Stimulated activated CD8-positive, alpha-beta memory T cell treated with anti-CD3 and anti-CD28 coated beads, Interleukin-7, amount 100 ng/mL, for 4 hours (primary cell): ENCODE data around the gene UGT1A10.
"Not testable (repeated sequence)": the region's sequence is repeated elsewhere in the genome, so short reads cannot be mapped to it uniquely, and the experiment has no call there.

Source experiments
- DNase-seq, 2 donors: peaks; one replicate each; pipeline ENCODE4 v3.0.0-alpha.2; 2020; ENCODE audit warnings: low read depth in 2 of 2

Gene UGT1A10

DNA sequence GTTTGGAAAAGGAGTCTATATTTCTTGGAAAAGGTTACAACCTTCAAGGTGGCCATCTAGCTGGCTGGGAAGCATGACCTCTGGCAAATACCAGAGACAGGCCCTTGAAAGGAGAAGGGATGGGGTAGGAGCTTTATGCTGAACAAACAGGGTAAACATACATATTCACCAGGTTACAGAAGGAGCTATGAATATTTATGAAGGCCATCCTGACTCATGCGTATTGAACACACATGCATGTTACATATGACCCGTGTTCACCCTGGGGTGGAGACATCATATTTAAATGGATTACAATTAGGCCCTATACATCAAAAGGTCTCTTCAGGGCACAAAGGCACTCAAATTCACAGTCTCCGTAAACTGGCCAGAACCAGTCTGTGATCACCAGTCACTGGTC, 19.7 kb downstream of the UGT1A10 start:
- not testable (repeated sequence) for DNase-seq

DNA sequence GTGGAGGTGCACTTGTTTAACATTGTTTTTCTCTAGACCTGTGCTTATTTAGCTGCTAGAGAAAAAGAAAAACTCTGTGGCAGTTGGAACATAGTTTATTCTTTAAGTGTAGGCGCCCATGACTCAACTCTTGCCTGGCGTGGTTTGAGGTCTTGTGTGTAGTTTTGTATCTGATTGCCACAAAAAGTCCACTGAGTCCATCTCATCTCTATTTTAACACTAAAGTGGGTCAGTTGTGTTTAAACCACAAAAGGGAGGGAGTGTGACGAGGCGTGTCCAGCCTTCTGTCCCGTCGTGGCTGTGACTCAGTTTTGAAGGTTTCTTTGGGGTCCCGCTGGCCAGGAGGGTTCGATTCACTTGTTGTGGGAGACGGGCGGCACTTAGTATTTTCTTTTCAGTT, 20.2 kb downstream of the UGT1A10 start:
- DNase-seq, result no peak

DNA sequence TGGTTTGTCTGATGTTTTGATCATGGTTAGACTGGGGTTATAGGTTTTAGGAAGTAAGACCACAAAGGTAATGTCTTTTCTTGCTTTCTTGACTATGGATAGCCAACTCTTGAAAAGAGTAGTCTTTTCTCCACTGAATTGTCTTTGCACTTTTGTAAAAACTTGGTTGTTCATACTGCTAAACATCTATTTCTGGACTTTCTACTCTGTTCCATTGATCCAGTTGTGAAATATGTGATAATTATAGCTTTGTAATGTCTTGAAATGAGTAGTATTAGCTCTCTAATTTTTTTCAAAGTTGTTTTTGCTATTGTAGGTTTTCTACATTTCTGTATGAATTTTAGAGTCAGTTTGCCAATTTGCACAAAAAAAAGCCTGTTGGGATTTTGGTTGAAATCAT, 22.4 kb downstream of the UGT1A10 start:
- no peak for DNase-seq

DNA sequence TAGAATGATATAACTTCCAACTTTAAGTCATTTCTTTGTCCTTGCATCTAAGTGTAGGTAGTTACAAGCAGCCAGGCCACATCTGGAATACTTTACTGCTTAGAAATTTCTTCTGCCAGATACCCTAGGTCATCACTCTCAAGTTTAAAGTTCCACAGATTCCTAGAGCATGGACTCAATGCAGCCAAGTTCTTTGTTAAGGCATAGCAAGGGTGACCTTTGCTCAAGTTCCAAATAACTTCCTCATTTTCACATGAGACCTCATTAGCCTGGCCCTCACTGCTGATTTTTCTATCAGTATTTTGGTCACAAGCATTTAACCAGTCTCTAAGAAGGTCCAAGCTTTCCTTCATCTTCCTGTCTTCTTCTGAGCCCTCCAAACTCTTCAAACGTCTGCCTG, 27.7 kb downstream of the UGT1A10 start:
- no peak for DNase-seq

DNA sequence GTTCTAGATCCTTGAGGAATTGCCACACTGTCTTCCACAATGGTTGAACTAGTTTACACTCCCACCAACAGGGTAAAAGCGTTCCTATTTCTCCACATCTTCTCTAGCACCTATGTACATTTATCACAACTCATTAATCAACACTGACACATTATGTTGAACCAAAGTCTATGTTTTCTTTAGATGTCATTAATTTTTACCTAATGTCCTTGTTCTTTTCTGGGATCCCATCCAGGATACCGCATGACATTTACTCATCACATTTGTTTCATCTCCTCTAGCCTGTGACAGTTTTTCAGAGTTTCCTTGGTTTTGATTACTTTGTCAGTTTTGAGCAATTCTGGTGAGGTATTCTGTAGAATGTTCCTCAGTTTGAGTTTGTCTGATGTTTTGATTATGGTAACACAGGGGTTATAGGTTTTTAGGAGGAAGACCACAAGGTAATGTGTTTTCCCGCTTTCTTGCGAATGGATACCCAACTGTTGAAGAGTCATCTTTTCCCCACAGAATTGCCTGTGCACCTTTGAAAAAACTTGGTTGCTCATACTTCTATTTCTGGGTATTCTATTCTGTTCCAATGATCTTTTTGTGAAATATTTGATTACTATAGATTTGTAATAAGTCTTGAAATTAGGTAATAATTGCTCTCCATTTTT, 32.5 kb downstream of the UGT1A10 start:
- no peak for DNase-seq

DNA sequence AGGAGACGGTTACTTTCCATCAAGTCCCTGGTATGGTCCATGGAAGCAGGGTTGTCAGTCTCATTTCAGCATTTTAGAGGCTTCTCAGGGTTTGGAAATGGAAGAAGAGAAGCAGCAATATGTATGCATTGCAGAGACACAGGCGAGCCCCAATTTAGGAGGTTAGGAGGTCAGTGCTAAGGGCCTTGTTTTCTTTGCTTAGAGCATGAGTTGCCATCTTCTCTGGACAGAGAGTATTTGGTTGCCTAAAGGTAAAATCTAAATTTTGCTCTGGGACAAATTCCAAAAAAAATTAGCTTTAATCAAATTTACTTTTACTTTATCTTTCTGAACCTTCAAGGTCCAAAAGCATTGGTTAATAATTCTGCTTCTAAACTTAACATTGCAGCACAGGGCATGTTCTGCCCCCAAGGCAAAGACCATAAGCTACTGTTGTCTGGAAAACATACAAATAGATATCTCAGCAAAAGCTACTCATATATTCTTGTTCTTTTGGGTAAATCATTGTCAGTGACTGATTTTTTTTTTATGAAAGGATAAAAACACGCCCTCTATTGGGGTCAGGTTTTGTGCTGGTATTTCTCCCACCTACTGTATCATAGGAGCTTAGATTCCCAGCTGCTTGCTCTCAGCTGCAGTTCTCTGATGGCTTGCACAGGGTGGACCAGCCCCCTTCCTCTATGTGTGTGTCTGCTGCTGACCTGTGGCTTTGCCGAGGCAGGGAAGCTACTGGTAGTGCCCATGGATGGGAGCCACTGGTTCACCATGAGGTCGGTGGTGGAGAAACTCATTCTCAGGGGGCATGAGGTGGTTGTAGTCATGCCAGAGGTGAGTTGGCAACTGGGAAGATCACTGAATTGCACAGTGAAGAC, 35.3 kb downstream of the UGT1A10 start, which contains the start of gene UGT1A9:
UGT1A9 (plus strand) TSS at position 609 of the 872 bp plus-strand sequence; CDS start at position 646, 37 bp downstream.
- DNase-seq, result no peak

DNA sequence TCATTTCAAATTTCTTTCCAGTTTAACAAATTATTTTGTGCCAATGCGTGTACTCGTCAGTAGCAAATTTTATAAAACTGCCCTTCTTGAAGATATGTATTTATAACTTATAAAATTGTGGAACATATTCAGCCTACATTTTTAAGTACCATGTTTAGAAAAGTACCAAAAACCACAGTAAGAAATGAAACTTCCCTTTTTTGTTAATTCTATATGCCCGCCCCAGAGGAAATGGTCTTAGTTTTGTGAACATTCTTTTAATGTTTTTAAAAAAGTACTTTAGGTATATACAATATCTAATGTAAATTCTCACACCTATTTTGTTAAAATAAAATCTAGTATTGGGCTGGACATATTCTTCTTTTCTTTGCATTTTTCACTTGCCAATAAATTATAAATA, 36.6 kb downstream of the UGT1A10 start:
- DNase-seq, result no peak

DNA sequence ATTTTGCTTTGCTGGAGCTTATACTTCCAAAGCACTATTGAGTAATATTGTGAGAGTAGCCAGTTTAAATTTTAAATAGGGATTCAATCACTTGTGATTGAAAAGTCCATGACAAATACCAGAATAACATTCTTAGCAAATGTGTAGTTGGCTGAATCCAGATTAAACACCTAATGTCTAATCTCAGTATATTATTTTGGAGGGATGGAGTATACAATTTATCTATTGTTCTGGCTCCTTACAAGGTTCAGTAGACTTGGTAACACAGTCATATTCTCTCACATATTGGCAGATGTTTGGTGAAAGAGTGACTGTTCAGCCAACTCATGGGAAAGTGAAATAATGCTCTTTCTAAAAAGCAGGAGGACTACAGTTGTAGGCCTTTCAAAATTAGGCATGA, 37.6 kb downstream of the UGT1A10 start:
- DNase-seq, result no peak

DNA sequence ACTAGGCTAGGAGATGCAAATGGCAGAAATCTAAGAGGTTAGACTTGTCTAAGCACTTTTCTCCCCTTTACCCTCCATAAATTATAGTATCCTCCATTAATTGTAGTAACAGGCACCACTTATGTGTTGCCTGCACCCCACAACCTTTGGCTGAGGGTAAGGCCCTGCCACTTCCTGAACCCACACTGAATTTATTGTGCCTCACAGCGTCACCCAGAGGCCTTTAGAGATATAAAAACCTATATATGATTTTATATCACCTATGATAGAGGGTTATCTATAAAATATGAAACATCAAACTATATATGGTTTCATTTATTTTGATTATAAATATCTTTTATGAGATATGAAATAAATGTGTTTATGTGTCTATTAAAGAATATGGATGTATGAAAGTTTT, 38.1 kb downstream of the UGT1A10 start:
- DNase-seq, result no peak

DNA sequence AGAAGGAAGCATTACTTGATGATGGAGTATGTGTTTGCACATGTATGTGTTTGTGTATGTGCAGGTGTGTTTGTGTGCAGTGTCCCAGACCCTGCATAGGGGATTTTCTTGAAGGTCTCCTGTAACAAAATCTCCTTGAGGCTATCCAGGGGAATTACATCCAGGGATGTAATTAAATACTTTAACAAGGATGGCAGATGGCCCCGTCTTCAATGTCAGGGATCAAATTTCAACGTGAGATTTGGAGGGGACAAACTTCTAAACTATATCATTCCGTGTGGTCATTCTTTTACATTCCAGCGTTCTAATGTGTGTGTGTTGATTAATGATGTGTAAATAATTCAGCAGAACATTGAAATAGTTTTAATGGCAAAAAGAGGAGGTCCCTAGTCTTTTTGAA, 38.7 kb downstream of the UGT1A10 start:
- DNase-seq, result no peak

DNA sequence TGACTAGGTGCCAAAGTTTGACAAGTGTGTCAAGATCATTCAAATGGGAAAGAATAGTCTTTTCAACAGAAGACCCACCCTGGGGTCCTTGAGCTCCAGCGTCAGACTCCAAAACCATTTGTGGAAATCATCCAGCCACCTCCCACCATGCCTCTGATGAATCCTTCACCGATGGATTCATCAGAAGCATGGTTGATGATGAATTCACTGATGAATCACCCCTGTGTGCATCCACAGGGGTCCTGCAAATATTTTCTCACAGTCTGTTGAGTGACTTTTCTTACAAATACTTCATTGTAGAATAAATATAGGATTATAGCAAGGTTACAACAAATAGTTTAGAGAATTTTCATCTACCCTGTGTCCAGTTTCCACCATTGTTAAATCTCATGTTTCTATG, 39.8 kb downstream of the UGT1A10 start:
- no peak for DNase-seq

DNA sequence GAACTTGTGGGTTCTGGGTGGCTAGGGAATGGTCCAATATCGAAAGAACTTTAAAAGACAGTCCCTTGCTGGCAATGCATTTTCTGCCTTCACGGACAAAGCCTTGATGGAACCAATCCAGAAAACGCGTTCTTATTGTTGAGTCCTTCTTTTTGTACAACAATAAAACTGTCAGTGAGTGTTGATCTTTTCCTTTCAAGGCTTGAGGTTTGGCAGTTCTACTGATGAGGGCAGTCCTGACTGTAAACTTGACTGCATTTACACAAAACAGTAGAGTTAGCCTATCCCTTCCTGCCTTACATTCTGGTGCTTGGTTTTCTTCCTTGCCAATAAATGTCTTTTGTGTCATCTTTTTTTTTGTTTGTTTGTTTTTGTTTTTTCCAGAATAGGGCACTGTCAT, 42.9 kb downstream of the UGT1A10 start:
- DNase-seq, result no peak

DNA sequence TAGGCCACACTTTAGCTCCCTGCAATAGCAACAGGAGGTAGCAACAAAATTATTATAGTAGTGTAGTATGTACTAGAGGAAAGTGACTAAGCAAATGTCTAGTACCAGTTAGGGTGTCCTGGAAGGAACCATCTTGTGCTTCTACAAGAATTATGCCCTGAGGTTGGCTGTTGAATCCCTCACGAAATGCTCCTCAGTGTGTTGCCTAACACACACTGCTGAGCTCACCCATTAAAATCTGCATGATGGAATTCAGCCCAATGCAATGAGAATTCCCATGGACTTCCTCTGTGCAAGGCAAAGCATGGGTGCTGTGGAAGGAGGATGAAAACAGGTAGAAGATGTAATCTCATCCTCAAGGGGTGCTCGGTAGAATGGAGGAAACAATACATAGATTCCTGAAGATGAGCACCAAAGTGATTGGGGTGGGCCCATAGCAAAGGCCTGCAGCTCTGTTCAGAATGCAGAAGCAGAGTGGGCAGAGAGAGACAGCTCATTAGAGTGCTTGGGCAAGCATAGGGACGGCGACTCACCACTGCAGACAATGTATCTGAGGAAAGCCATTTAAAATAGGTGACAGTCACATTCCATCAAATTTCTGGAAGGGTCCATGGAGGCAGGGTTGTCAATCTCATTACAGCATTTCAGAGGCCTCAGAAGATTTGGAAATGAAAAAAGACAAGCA, 44.3 kb downstream of the UGT1A10 start:
- DNase-seq, result no peak

DNA sequence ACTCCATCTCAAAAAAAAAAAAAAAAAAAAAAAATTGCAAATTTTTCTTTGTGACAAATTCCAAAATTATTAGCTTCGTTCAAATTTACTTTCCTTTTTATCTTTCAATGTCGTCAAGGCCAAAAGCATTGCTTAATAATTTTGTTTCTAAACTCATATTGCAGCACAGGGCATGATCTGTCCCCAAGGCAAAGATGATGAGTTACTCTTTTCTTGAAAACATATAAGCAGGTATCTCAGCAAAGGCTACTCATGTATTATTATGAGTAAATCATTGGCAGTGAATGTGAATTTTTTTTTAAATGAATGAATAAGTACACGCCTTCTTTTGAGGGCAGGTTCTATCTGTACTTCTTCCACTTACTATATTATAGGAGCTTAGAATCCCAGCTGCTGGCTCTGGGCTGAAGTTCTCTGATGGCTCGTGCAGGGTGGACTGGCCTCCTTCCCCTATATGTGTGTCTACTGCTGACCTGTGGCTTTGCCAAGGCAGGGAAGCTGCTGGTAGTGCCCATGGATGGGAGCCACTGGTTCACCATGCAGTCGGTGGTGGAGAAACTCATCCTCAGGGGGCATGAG, 45.4 kb downstream of the UGT1A10 start, which contains the start of gene UGT1A7:
UGT1A7 (plus strand) TSS at position 381 of the 579 bp plus-strand sequence; CDS start at position 418, 37 bp downstream.
- DNase-seq, result no peak

DNA sequence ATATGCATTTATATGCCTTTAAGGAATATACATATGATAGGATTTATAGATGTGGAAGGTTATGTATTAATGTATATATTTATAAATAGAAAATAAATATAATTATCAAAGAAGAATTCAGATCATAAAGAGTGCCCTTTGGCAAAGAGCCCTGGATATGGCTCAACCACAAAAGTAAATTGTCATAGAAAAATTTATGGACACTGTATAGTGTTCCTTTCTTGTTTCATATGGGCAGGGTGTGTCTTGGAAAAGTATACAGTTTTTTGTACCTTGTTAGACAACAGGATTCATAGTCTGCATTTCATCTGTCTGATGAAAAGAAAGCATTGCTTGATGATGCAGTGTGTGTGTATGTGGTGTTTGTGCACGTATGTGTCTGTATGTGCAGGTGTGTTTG, 48.4 kb downstream of the UGT1A10 start:
- DNase-seq, result no peak

DNA sequence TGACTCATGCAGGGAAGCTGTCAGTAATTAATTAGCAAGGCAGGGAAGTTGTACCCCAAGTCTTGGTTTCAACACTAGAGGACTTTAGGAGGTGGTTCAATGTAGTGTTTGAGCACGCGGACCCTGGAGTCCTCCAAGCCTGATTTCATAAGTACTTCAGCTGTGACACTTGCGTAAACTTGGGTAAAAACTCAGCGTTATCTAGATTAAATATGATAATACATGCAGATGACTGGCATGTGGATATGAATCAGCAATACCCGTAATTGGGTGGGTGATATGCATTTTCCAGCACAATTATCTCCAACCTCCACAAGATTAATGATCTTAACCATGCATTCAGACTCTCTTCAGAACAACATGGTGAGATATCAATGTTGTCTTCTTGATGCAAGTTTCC, 50.7 kb downstream of the UGT1A10 start:
- no peak for DNase-seq

DNA sequence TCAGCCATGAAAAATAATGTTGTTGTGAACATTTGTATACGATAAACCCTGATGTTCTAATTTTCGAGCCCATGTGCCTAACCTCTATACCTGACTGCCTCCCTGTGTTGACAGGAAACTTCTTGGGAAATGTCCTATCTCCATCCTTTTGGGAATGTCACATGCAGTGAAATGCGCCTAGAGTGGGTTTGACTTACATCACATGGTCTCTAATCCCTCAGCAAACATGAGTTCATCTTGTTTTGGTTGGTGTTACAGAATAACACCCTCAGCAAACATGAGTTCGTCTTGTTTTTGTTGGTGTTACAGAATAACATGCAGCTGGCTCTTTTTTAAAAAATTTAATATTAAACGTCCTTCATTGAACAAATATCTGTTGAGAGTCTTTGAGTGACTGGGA, 52.1 kb downstream of the UGT1A10 start:
- no peak for DNase-seq

DNA sequence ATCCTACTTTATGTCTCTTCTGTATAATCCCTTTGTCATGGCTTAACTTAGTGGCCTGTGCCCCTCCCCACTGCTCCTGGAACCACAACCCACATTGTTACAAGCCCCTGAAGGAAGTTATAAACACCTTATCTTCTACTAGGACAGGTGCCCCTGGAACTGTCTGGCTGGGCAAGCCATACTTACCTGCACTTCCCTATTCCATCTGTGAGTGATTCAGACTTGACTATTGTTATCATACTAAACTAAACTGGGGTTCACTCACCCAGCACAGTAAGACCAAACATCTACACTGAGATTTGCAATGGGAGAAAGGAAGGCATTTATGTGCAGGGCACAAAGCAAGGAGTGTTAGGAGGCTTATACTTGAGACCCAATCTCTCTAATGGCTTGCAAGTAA, 52.8 kb downstream of the UGT1A10 start:
- DNase-seq, result no peak

DNA sequence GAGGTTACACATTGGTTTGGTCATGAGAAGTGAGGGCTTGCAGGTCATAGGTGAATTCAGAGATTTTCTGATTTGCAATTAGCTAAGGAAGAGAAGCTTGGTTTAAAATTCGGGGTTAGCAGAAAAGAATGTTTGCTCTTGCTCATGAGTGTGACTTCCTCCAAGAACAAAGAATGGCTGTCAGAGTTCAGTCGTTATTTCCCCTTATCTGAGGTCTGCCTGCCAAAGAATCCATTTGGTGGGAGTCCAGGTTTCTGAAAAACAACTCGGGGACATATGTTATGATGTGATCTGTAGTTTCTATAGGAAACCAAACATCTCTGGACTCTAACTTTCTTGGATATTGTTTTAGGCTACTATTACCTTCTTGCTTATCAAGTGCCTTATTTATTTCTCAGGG, 53.3 kb downstream of the UGT1A10 start:
- no peak for DNase-seq

DNA sequence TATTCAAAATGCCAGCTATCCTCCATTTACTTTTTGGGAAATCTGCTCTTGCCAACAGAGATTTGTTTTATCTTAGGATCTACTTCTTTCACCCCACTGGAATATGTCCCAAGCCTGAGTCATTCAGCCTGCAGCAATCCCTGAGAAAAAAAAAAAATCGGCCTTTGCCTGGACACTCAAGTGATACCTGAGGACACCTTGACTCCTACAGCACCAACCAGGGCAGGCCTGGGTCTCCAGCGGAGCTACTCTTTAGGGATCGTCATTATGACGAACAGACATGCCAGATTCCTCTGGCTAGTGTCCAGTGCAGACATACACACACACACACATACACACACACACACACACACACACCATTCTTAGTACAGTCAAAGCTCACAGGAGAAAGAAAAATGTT, 54.2 kb downstream of the UGT1A10 start:
- no peak for DNase-seq

DNA sequence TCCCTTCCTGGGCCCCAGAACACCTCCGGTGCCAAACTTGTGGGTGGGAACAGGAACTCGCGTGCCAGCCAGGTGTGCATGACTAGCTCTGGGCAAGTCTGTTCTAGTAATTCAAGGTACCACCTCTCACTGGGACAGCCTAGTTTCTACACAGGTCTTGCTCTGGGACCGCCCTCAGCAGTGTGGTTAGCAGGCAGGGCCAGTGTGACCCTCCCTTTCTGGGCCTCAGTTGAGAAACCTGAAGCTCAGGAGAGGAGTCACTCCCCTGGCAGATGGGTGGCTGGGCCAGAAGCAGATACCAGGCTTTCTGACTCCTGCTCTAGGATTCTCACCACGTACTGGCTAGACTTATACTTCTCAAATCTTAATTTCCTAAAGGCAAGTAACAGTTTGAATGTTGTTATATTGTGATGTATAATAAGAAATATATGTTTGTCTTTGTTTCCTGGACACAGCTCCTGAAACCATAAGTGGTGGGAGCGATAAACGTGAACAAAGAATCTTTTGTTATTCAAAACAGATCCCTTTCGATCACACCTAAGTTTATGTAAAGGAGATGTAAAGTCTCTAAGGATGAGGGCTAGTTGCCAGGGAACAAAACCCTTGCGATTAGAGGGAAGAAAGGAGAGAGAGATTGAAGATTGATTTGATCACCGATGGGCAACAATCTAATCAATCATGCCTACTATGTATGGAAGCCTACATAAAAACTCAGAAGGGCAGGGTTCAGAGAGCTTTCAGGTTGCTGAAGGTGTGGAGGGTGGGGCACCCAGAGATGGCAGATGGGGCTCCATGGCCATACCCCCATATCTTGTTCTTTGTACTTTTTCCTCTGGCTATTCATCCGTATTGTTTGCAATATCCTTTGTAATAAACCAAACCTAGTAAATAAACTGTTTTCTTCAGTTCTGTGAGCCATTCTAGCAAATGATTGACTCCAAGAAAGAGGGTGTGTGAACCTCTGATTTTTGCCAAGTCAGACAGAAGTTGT, 55.5 kb downstream of the UGT1A10 start:
- no peak for DNase-seq
